Endodermal cell (in vitro differentiated cells): ENCODE measurements around the gene FAF2. TPM values are rescaled to one million over a fixed set of nuclear protein-coding genes. Genes with fewer than 3 reads are reported as not detected.

Experiments
- DNase-seq: peaks from one replicate; pipeline ENCODE4 v3.0.0-alpha.2; 2017
- H3K27ac ChIP-seq: 2 replicates; pipeline ENCODE4 v1.5.1; 2013; ENCODE audit warnings: mild to moderate bottlenecking, low read depth, low read length, moderate library complexity
- H3K27me3 ChIP-seq: 2 replicates; pipeline ENCODE4 v1.6.1; 2013; ENCODE audit warnings: mild to moderate bottlenecking, low read length, moderate library complexity; ENCODE audit not compliant: insufficient read depth, control insufficient read depth, poor library complexity, severe bottlenecking
- H3K36me3 ChIP-seq: 2 replicates; pipeline ENCODE4 v1.7.0; 2013; ENCODE audit warnings: mild to moderate bottlenecking, low read length, moderate library complexity; ENCODE audit not compliant: control insufficient read depth, insufficient read depth
- H3K4me1 ChIP-seq: one replicate; pipeline ENCODE4 v1.7.0; 2013; ENCODE audit warnings: low read length; ENCODE audit not compliant: control insufficient read depth, insufficient read depth
- H3K4me3 ChIP-seq: 2 replicates; pipeline ENCODE4 v1.5.1; 2013; ENCODE audit warnings: mild to moderate bottlenecking, low read length, moderate library complexity
- H3K9ac ChIP-seq: 2 replicates; pipeline ENCODE4 v1.6.1; 2013; ENCODE audit warnings: mild to moderate bottlenecking, low read length, moderate library complexity; ENCODE audit not compliant: poor library complexity, severe bottlenecking; ENCODE audit errors: extremely low read depth
- H3K9me3 ChIP-seq: 2 replicates; pipeline ENCODE4 v1.6.1; 2013; ENCODE audit warnings: mild to moderate bottlenecking, low read length, moderate library complexity; ENCODE audit not compliant: control insufficient read depth
- H3K27ac Mint-ChIP-seq: 2 replicates; pipeline ENCODE4 v1.8.0; 2020; ENCODE audit warnings: mixed read lengths
- H3K27me3 Mint-ChIP-seq: 2 replicates; pipeline ENCODE4 v1.8.0; 2021; ENCODE audit warnings: mild to moderate bottlenecking, mixed read lengths; ENCODE audit not compliant: insufficient read depth
- H3K36me3 Mint-ChIP-seq: 2 replicates; pipeline ENCODE4 v1.8.0; 2020; ENCODE audit warnings: low read depth, mixed read lengths
- H3K4me1 Mint-ChIP-seq: 2 replicates; pipeline ENCODE4 v1.8.0; 2020; ENCODE audit warnings: mixed read lengths
- H3K4me3 Mint-ChIP-seq: 2 replicates; pipeline ENCODE4 v1.8.0; 2020; ENCODE audit warnings: mild to moderate bottlenecking, moderate library complexity, mixed read lengths
- H3K9me3 Mint-ChIP-seq: 2 replicates; pipeline ENCODE4 v1.8.0; 2020; ENCODE audit warnings: mild to moderate bottlenecking, mixed read lengths
- WGBS, 2 experiments: methylation state at CpG; one replicate each; pipeline versions ENCODE4 v1.1.5 to v1.1.7; 2013; ENCODE audit warnings: missing lambda C conversion rate in 2 of 2, mixed read lengths in 1 of 2; ENCODE audit not compliant: insufficient coverage in 1 of 2, insufficient read length in 1 of 2; 5-methylcytosine and 5-hydroxymethylcytosine counted together
- total RNA-seq, 2 donors: library from RNA; stranded (reverse); fragmentation: NEBNext Ultra II Directional in 1 of 2; extraction: Animal tissue kit (Norgen Biotek cat#: 25700) in 1 of 2; gene quantifications; 2 replicates in 1 of 2; 3 replicates in 1 of 2; pipeline ENCODE4 v1.2.1, GENCODE V29; 2021
- TF ChIP-seq, protein P1 (sequence below): fragments of 200-600 bp; sonication (generic); conservative IDR thresholded peaks from 2 replicates; pipeline ENCODE4 v1.5.0; 2021; ENCODE audit warnings: antibody characterized with exemption, mild to moderate bottlenecking

FAF2 gene
- total RNA-seq, 2 donors from 2014 or later = 42.9 to 53.0 TPM

DNA sequence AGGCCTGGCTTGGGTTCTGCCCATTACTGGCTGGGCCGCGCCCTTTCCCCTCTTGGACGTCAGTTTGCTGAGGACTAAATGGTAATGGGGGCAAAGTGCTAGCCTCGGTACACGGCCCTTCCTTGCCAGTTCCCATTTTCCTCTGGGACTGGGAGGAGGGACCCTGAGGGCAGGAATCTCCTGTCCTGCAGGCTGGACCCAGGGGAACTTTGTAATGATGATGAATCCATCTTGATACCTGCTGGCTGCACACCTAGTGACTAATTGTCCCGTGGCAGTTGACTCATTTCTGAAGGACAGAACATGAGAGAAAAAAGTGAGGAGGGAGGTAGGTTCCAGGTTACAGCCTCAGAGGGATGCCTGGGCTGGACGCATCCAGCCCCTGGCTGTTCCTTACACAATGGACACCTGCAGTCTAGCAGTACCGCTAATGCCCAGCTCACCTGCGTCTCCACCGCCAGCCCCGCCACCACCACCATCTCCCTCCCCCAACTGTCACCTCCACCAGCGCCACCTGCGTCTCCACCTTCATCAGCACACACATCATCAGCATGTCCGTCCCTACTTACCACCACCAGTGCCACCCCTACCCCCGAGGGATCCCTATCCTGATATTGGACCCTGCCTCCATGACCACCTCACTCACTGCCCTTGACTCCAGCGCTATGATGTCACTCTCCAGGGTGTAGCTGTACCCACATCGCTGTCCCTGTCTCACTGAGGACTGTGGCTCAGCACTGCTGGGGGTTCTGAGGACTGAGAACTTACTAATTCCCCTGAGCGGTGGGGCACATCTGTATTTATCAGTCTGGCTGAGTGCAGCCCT is 105.3 kb downstream of the FAF2 start:
- H3K27me3 Mint-ChIP-seq = peaks cover 5% of the 10 kb centered on the region
- no peaks in the 10 kb centered on the region for H3K36me3 Mint-ChIP-seq
- TF ChIP-seq, protein P1, sequence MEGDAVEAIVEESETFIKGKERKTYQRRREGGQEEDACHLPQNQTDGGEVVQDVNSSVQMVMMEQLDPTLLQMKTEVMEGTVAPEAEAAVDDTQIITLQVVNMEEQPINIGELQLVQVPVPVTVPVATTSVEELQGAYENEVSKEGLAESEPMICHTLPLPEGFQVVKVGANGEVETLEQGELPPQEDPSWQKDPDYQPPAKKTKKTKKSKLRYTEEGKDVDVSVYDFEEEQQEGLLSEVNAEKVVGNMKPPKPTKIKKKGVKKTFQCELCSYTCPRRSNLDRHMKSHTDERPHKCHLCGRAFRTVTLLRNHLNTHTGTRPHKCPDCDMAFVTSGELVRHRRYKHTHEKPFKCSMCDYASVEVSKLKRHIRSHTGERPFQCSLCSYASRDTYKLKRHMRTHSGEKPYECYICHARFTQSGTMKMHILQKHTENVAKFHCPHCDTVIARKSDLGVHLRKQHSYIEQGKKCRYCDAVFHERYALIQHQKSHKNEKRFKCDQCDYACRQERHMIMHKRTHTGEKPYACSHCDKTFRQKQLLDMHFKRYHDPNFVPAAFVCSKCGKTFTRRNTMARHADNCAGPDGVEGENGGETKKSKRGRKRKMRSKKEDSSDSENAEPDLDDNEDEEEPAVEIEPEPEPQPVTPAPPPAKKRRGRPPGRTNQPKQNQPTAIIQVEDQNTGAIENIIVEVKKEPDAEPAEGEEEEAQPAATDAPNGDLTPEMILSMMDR = no peak
- H3K4me3 Mint-ChIP-seq = no peak overlapping the region
- H3K9me3 Mint-ChIP-seq = no peaks in the 10 kb centered on the region
- DNase-seq = peak; percentile 48
- peaks cover 4% of the 10 kb centered on the region for H3K4me1 Mint-ChIP-seq
- Histone ChIP-seq H3K4me1 (no peaks in the 10 kb centered on the region), H3K27me3 (no peaks in the 10 kb centered on the region), H3K4me3 (no peak overlapping the region), H3K27ac (no peak overlapping the region), H3K9ac (no peak overlapping the region), H3K9me3 (no peaks in the 10 kb centered on the region), H3K36me3 (no peaks in the 10 kb centered on the region)
- H3K27ac Mint-ChIP-seq = no peak overlapping the region
- 71 to 80% methylated on average over 8 to 18 of the region's 18 CpGs for WGBS, 2 experiments

- Mint-ChIP-seq H3K9me3 (peaks cover 4% of the 10 kb centered on the region), H3K27ac (no peak overlapping the region), H3K4me1 (peaks cover 4% of the 10 kb centered on the region), H3K27me3 (no peaks in the 10 kb centered on the region), H3K36me3 (no peaks in the 10 kb centered on the region), H3K4me3 (no peak overlapping the region)
- no peaks in the 10 kb centered on the region for H3K27me3 ChIP-seq
- WGBS, 2 experiments = 96% methylated on average over 9 to 12 of the region's 13 CpGs
- no peak overlapping the region for H3K9ac ChIP-seq
- no peaks in the 10 kb centered on the region for H3K36me3 ChIP-seq
- TF ChIP-seq, protein P1 = no peak
- no peak overlapping the region for H3K27ac ChIP-seq
- DNase-seq = no peak
- no peaks in the 10 kb centered on the region for H3K9me3 ChIP-seq
- no peaks in the 10 kb centered on the region for H3K4me1 ChIP-seq
- H3K4me3 ChIP-seq = no peak overlapping the region
Measured at GRCh38 chr5:176557846-176558245, 109.7 kb downstream of the FAF2 start.

Other genes with a start within 250 kb of the FAF2 start
- gene SIMC1, start 210.0 kb upstream of the FAF2 start, total RNA-seq = 10 to 100 TPM; 23.5 to 35.8 TPM
- gene KIAA1191, start 86.6 kb upstream of the FAF2 start, total RNA-seq = 100 to 1,000 TPM; 135 to 172 TPM
- gene ARL10, start 82.9 kb upstream of the FAF2 start, total RNA-seq = 10 to 100 TPM; 10.2 to 11.4 TPM
- 10 to 100 TPM; 18.6 to 31.3 TPM for gene NOP16, start 59.8 kb upstream of the FAF2 start, total RNA-seq
- 100 to 1,000 TPM; 101 to 102 TPM for gene HIGD2A, start 59.6 kb upstream of the FAF2 start, total RNA-seq
- gene CLTB, start 31.8 kb upstream of the FAF2 start, total RNA-seq = 10 to 100 TPM; 40.9 to 49.7 TPM
- 100 to 1,000 TPM; 150 to 173 TPM for gene RNF44, start 89.0 kb downstream of the FAF2 start, total RNA-seq
- gene CDHR2, start 101.0 kb downstream of the FAF2 start, total RNA-seq = under 1 TPM; 0.37 to 0.89 TPM
- 1 to 10 TPM; 4.5 to 4.9 TPM for gene GPRIN1, start 161.8 kb downstream of the FAF2 start, total RNA-seq
- 1 to 10 TPM in 1 of 2 donors, under 1 TPM in 1; 0.22 to 1.8 TPM for gene SNCB, start 182.1 kb downstream of the FAF2 start, total RNA-seq
- 1 to 10 TPM; 1.4 to 2.0 TPM for gene EIF4E1B, start 182.3 kb downstream of the FAF2 start, total RNA-seq
- gene TSPAN17, start 199.1 kb downstream of the FAF2 start, total RNA-seq = 10 to 100 TPM; 49.3 to 50.3 TPM